SK-N-SH treated with all-trans-retinoic acid at 6 μM for 48 hours (cell line): ENCODE measurements around the gene RASSF1.

Experiments used
- ESRRG ChIP-seq: fragments of 250-450 bp; sonication (Bioruptor Pico); IDR thresholded peaks from 2 replicates; pipeline ENCODE4 v1.6.1; 2021; ENCODE audit warnings: mild to moderate bottlenecking
- TF ChIP-seq, protein P1 (sequence below): fragments of 250-450 bp; sonication (Bioruptor Pico); IDR thresholded peaks from 2 replicates; pipeline ENCODE4 v1.5.0; 2020; ENCODE audit warnings: mild to moderate bottlenecking, moderate library complexity

DNA sequence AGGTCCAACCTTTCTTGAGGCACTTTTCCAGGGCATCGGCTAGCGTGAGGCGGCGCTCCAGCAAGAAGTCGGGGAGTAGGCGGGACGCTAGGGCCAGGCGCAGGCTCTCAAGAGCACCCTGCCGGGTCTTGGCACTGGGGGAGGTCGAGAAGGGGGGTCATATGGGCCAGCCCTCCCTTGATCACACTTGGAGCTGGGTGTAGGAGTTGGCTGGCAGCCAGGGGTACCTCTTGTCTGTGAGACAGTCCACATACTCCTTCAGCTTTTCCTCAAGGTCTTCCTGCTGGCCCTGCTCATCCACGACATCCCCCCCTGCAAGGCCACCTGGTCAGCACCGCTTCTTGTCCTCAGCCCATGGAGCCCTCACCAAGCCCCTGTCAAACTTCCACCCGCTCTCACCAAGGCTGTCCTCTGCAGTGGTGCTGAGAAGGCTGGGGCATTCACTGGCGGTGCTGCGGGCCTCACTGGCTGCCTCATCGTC is 50.4 kb downstream of the RASSF1 start:
- TF ChIP-seq, protein P1, sequence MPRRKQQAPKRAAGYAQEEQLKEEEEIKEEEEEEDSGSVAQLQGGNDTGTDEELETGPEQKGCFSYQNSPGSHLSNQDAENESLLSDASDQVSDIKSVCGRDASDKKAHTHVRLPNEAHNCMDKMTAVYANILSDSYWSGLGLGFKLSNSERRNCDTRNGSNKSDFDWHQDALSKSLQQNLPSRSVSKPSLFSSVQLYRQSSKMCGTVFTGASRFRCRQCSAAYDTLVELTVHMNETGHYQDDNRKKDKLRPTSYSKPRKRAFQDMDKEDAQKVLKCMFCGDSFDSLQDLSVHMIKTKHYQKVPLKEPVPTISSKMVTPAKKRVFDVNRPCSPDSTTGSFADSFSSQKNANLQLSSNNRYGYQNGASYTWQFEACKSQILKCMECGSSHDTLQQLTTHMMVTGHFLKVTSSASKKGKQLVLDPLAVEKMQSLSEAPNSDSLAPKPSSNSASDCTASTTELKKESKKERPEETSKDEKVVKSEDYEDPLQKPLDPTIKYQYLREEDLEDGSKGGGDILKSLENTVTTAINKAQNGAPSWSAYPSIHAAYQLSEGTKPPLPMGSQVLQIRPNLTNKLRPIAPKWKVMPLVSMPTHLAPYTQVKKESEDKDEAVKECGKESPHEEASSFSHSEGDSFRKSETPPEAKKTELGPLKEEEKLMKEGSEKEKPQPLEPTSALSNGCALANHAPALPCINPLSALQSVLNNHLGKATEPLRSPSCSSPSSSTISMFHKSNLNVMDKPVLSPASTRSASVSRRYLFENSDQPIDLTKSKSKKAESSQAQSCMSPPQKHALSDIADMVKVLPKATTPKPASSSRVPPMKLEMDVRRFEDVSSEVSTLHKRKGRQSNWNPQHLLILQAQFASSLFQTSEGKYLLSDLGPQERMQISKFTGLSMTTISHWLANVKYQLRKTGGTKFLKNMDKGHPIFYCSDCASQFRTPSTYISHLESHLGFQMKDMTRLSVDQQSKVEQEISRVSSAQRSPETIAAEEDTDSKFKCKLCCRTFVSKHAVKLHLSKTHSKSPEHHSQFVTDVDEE (CRISPR knock-in tag): no peak
- TF ChIP-seq ESRRG: no peak
